Endodermal cell (in vitro differentiated cells): Measurements from ENCODE around the gene ZBED4. TPM values are rescaled to one million over a fixed set of nuclear protein-coding genes. Genes with fewer than 3 reads are reported as not detected.

Experiments used
- DNase-seq: peaks from one replicate; pipeline ENCODE4 v3.0.0-alpha.2; 2017
- H3K27ac ChIP-seq: 2 replicates; pipeline ENCODE4 v1.5.1; 2013; ENCODE audit warnings: mild to moderate bottlenecking, low read depth, low read length, moderate library complexity
- H3K27me3 ChIP-seq: 2 replicates; pipeline ENCODE4 v1.6.1; 2013; ENCODE audit warnings: mild to moderate bottlenecking, low read length, moderate library complexity; ENCODE audit not compliant: insufficient read depth, control insufficient read depth, poor library complexity, severe bottlenecking
- H3K36me3 ChIP-seq: 2 replicates; pipeline ENCODE4 v1.7.0; 2013; ENCODE audit warnings: mild to moderate bottlenecking, low read length, moderate library complexity; ENCODE audit not compliant: control insufficient read depth, insufficient read depth
- H3K4me1 ChIP-seq: one replicate; pipeline ENCODE4 v1.7.0; 2013; ENCODE audit warnings: low read length; ENCODE audit not compliant: control insufficient read depth, insufficient read depth
- H3K4me3 ChIP-seq: 2 replicates; pipeline ENCODE4 v1.5.1; 2013; ENCODE audit warnings: mild to moderate bottlenecking, low read length, moderate library complexity
- H3K9ac ChIP-seq: 2 replicates; pipeline ENCODE4 v1.6.1; 2013; ENCODE audit warnings: mild to moderate bottlenecking, low read length, moderate library complexity; ENCODE audit not compliant: poor library complexity, severe bottlenecking; ENCODE audit errors: extremely low read depth
- H3K9me3 ChIP-seq: 2 replicates; pipeline ENCODE4 v1.6.1; 2013; ENCODE audit warnings: mild to moderate bottlenecking, low read length, moderate library complexity; ENCODE audit not compliant: control insufficient read depth
- H3K27ac Mint-ChIP-seq: 2 replicates; pipeline ENCODE4 v1.8.0; 2020; ENCODE audit warnings: mixed read lengths
- H3K27me3 Mint-ChIP-seq: 2 replicates; pipeline ENCODE4 v1.8.0; 2021; ENCODE audit warnings: mild to moderate bottlenecking, mixed read lengths; ENCODE audit not compliant: insufficient read depth
- H3K36me3 Mint-ChIP-seq: 2 replicates; pipeline ENCODE4 v1.8.0; 2020; ENCODE audit warnings: low read depth, mixed read lengths
- H3K4me1 Mint-ChIP-seq: 2 replicates; pipeline ENCODE4 v1.8.0; 2020; ENCODE audit warnings: mixed read lengths
- H3K4me3 Mint-ChIP-seq: 2 replicates; pipeline ENCODE4 v1.8.0; 2020; ENCODE audit warnings: mild to moderate bottlenecking, moderate library complexity, mixed read lengths
- H3K9me3 Mint-ChIP-seq: 2 replicates; pipeline ENCODE4 v1.8.0; 2020; ENCODE audit warnings: mild to moderate bottlenecking, mixed read lengths
- WGBS, 2 experiments: methylation state at CpG; one replicate each; pipeline versions ENCODE4 v1.1.5 to v1.1.7; 2013; ENCODE audit warnings: missing lambda C conversion rate in 2 of 2, mixed read lengths in 1 of 2; ENCODE audit not compliant: insufficient coverage in 1 of 2, insufficient read length in 1 of 2; 5-methylcytosine and 5-hydroxymethylcytosine counted together
- total RNA-seq, 2 donors: library from RNA; stranded (reverse); fragmentation: NEBNext Ultra II Directional in 1 of 2; extraction: Animal tissue kit (Norgen Biotek cat#: 25700) in 1 of 2; gene quantifications; 2 replicates in 1 of 2; 3 replicates in 1 of 2; pipeline ENCODE4 v1.2.1, GENCODE V29; 2021
- TF ChIP-seq, protein P1 (sequence below): fragments of 200-600 bp; sonication (generic); conservative IDR thresholded peaks from 2 replicates; pipeline ENCODE4 v1.5.0; 2021; ENCODE audit warnings: antibody characterized with exemption, mild to moderate bottlenecking

Gene ZBED4
- total RNA-seq, 2 donors from 2014 or later = 22.0 to 26.6 TPM

DNA sequence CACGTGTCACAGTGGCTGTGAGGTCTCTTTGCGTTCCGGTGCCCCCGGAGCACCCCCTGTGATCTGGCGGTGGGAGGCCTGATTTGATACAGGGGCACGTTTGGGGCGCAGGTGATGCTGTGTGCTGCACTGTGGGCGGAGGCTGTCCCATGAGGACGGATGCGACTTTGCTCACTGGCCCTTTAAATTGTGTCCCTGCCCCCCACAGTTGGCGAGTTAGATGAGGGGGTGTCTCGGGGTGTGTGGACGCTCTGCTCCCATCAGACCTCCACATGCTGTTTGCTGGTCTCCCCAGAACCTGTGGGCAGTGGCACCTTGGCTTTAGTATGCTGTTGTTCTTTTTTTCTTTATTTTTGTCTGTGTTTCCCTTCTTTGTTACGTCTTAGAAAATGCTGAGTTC is 5.2 kb downstream of the ZBED4 start:
- no peak overlapping the region for H3K4me3 ChIP-seq
- no peaks in the 10 kb centered on the region for H3K27me3 Mint-ChIP-seq
- H3K9ac ChIP-seq = no peak overlapping the region
- peaks cover 2% of the 10 kb centered on the region for H3K36me3 Mint-ChIP-seq
- no peaks in the 10 kb centered on the region for H3K9me3 Mint-ChIP-seq
- no peaks in the 10 kb centered on the region for H3K36me3 ChIP-seq
- TF ChIP-seq, protein P1, sequence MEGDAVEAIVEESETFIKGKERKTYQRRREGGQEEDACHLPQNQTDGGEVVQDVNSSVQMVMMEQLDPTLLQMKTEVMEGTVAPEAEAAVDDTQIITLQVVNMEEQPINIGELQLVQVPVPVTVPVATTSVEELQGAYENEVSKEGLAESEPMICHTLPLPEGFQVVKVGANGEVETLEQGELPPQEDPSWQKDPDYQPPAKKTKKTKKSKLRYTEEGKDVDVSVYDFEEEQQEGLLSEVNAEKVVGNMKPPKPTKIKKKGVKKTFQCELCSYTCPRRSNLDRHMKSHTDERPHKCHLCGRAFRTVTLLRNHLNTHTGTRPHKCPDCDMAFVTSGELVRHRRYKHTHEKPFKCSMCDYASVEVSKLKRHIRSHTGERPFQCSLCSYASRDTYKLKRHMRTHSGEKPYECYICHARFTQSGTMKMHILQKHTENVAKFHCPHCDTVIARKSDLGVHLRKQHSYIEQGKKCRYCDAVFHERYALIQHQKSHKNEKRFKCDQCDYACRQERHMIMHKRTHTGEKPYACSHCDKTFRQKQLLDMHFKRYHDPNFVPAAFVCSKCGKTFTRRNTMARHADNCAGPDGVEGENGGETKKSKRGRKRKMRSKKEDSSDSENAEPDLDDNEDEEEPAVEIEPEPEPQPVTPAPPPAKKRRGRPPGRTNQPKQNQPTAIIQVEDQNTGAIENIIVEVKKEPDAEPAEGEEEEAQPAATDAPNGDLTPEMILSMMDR = no peak
- H3K4me3 Mint-ChIP-seq = no peak overlapping the region
- peaks cover 2% of the 10 kb centered on the region for H3K4me1 ChIP-seq
- H3K27me3 ChIP-seq = no peaks in the 10 kb centered on the region
- DNase-seq = no peak
- H3K9me3 ChIP-seq = no peaks in the 10 kb centered on the region
- peak overlapping the region; percentile 44 for H3K27ac Mint-ChIP-seq
- no peak overlapping the region for H3K27ac ChIP-seq
- 93 to 95% methylated on average over 11 to 13 of the region's 14 CpGs for WGBS, 2 experiments
- H3K4me1 Mint-ChIP-seq = peaks cover 18% of the 10 kb centered on the region

DNA sequence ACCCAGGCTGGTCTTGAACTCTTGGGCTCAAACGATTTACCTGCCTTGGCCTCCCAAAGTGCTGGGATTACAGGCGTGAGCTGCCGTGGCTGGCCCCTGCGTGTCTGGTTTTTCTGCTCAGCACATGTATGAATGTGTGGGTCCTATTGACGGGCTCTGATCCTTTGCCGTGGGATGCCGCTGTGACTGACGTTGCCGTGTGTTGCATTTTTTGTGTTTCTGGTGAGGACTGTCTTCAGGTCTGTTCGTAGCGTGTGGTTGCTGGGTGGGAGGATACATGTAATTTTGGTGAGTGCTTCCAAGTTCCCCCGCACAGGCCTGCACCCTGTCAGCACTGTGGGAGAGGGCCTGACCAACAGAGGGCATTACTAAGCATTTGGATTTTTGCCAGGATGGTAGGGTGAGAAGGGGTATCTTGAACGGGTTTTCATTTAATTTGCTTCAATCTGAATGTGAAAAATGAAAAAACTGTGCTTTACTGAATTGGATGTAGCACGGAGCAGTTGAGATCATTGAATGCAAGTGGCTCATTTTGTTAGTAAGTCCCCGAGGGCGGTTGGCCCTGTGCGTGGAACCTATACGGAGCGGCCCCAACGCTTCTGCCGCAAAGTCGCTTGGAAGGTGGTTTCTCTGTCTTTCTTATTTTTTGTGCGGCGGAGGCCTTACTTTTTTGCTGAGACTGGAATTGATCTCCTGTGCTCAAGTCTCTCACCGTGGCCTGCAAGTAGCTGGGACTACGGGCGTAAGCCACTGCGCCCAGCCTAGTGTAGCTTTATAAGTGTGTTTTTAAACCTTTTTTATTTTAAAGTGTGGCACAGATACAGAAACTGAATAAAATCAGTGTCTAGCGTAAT is 8.2 kb downstream of the ZBED4 start:
- no peaks in the 10 kb centered on the region for H3K4me1 Mint-ChIP-seq
- no peak overlapping the region for H3K4me3 Mint-ChIP-seq
- H3K36me3 Mint-ChIP-seq = peaks cover 25% of the 10 kb centered on the region
- Histone ChIP-seq H3K4me3 (no peak overlapping the region), H3K27ac (no peak overlapping the region), H3K4me1 (no peaks in the 10 kb centered on the region), H3K9ac (no peak overlapping the region), H3K9me3 (peaks cover 14% of the 10 kb centered on the region), H3K36me3 (peaks cover 4% of the 10 kb centered on the region), H3K27me3 (no peaks in the 10 kb centered on the region)
- peaks cover 20% of the 10 kb centered on the region for H3K9me3 Mint-ChIP-seq
- H3K27me3 Mint-ChIP-seq = no peaks in the 10 kb centered on the region
- TF ChIP-seq, protein P1 = no peak
- DNase-seq = no peak
- 93 to 94% methylated on average over 25 to 29 of the region's 29 CpGs for WGBS, 2 experiments
- no peak overlapping the region for H3K27ac Mint-ChIP-seq

DNA sequence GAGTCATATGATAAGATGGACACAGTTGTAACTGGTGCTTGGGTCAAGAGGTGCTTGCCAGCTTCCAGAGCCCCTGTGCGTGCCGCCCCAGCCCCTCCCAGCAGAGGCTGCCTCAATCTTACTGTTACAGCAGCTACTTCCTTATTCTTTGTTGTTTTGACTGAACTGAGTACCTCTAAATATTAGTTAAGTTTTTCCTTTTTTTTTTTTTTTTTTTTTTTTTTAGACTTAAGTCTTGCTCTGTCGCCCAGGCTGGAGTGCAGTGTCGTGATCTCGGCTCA is 8.8 kb downstream of the ZBED4 start:
- DNase-seq = no peak
- no peak overlapping the region for H3K4me3 ChIP-seq
- Mint-ChIP-seq H3K4me1 (no peaks in the 10 kb centered on the region), H3K36me3 (peaks cover 30% of the 10 kb centered on the region), H3K4me3 (no peak overlapping the region), H3K9me3 (peaks cover 26% of the 10 kb centered on the region), H3K27ac (no peak overlapping the region), H3K27me3 (no peaks in the 10 kb centered on the region)
- 95% methylated on average over 5 of the region's 5 CpGs; no CpG with 5 or more reads in 1 of the 2 experiments for WGBS, 2 experiments
- no peaks in the 10 kb centered on the region for H3K4me1 ChIP-seq
- H3K9ac ChIP-seq = no peak overlapping the region
- H3K27me3 ChIP-seq = no peaks in the 10 kb centered on the region
- H3K27ac ChIP-seq = no peak overlapping the region
- peaks cover 15% of the 10 kb centered on the region for H3K9me3 ChIP-seq
- TF ChIP-seq, protein P1 = no peak
- peaks cover 6% of the 10 kb centered on the region for H3K36me3 ChIP-seq
